Progenitor cell of endocrine pancreas (in vitro differentiated cells): ENCODE results near the gene CLASP2. TPM values are rescaled to one million over a fixed set of nuclear protein-coding genes. Genes with fewer than 3 reads are reported as not detected.

Experiments used
- DNase-seq: peaks from one replicate; pipeline ENCODE4 v3.0.0; 2021; ENCODE audit warnings: low spot score; ENCODE audit not compliant: unreplicated experiment
- H3K27ac Mint-ChIP-seq: 2 replicates; pipeline ENCODE4 v1.8.0; 2021; ENCODE audit warnings: mild to moderate bottlenecking, moderate library complexity, mixed read lengths
- H3K27me3 Mint-ChIP-seq: 2 replicates; pipeline ENCODE4 v1.8.0; 2021; ENCODE audit warnings: mixed read lengths
- H3K36me3 Mint-ChIP-seq: 2 replicates; pipeline ENCODE4 v1.8.0; 2022; ENCODE audit warnings: mixed read lengths; ENCODE audit not compliant: insufficient read depth
- H3K4me1 Mint-ChIP-seq: 2 replicates; pipeline ENCODE4 v1.8.0; 2021; ENCODE audit warnings: low read depth, mixed read lengths
- H3K4me3 Mint-ChIP-seq: 2 replicates; pipeline ENCODE4 v1.8.0; 2021; ENCODE audit warnings: low read depth, mild to moderate bottlenecking, moderate library complexity, mixed read lengths
- H3K9me3 Mint-ChIP-seq: 2 replicates; pipeline ENCODE4 v1.8.0; 2021; ENCODE audit warnings: low read depth, mixed read lengths
- total RNA-seq: library from RNA; stranded (reverse); gene quantifications from 2 replicates; pipeline ENCODE4 v1.2.1, GENCODE V29; 2021
- TF ChIP-seq, protein P1 (sequence below): fragments of 200-600 bp; sonication (generic); IDR thresholded peaks from one replicate; pipeline ENCODE4 v1.5.0; 2021; ENCODE audit warnings: antibody characterized with exemption, mild to moderate bottlenecking; ENCODE audit not compliant: unreplicated experiment

CLASP2 gene
- total RNA-seq, 1 donor from 2014 or later: 58.4 TPM

DNA sequence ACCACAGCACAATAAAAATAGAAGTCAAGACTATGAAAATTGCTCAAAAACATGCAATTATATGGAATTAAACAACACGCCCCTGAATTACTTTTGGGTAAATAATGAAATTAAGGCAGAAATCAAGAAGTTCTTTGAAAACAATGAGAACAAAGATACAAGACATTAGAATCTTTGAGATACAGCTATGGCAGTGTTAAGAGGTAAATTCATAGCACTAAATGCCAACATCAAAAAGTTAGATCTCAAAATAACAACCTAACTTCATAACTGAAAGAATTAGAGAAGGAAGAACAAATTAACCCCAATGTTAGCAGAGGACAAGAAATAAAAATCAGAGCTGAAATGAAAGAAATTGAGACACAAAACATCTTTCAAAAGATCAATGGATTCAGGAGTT, 191.3 kb downstream of the CLASP2 start:
- peaks cover 71% of the 10 kb centered on the region for H3K36me3 Mint-ChIP-seq
- DNase-seq: no peak
- H3K4me1 Mint-ChIP-seq: peaks cover 6% of the 10 kb centered on the region
- TF ChIP-seq, protein P1, sequence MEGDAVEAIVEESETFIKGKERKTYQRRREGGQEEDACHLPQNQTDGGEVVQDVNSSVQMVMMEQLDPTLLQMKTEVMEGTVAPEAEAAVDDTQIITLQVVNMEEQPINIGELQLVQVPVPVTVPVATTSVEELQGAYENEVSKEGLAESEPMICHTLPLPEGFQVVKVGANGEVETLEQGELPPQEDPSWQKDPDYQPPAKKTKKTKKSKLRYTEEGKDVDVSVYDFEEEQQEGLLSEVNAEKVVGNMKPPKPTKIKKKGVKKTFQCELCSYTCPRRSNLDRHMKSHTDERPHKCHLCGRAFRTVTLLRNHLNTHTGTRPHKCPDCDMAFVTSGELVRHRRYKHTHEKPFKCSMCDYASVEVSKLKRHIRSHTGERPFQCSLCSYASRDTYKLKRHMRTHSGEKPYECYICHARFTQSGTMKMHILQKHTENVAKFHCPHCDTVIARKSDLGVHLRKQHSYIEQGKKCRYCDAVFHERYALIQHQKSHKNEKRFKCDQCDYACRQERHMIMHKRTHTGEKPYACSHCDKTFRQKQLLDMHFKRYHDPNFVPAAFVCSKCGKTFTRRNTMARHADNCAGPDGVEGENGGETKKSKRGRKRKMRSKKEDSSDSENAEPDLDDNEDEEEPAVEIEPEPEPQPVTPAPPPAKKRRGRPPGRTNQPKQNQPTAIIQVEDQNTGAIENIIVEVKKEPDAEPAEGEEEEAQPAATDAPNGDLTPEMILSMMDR: no peak
- no peak overlapping the region for H3K4me3 Mint-ChIP-seq
- H3K9me3 Mint-ChIP-seq: peaks cover 36% of the 10 kb centered on the region
- H3K27ac Mint-ChIP-seq: no peak overlapping the region
- H3K27me3 Mint-ChIP-seq: no peaks in the 10 kb centered on the region

DNA sequence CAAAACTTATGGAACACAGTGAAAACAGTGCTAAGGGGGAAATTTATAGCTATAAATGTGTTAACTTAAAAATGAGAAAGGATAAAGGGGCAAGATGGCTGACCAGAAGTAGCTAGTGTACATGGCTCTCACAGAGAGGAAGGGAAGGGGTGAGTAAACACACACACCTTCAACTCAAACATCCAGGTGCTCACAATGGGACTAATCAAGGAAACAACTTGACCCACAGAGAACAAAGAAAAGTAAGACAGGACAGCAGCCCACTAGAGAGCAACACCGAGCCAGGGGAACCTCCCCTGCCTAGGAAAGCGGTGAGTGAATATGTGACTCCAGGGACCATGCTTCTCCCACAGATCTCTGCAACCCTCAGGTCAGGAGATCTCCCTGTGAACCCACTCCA, 192.8 kb downstream of the CLASP2 start:
- Mint-ChIP-seq H3K36me3 (peaks cover 61% of the 10 kb centered on the region), H3K27me3 (no peaks in the 10 kb centered on the region)
- TF ChIP-seq, protein P1: no peak

DNA sequence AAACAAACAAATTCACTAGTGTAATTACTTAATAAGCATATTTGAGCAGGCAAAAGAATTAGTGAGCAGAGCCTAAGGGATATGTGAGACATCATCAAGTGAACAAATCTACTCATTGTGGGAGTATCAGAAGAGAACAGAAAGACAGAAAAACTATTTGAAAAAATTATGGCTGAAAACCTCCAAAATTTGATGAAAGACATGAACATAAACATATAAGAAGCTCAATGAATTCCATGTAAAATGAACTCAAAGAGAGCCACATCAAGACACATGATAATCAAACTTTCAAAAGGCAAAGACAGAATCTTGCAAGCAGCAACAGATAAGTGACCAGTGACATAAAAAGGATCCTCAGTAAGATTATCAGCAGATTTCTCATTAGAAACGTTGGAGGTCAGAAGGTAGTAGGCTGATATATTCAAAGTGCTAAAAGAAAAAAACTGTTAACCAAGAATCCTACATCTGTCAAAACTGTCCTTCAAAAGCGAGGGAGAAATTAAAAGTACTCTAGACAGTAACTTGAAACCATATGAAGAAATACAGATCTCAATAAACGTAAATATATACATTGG, 194.9 kb downstream of the CLASP2 start:
- TF ChIP-seq, protein P1: no peak
- Mint-ChIP-seq H3K27ac (no peak overlapping the region), H3K9me3 (peaks cover 23% of the 10 kb centered on the region), H3K36me3 (peaks cover 47% of the 10 kb centered on the region), H3K27me3 (no peaks in the 10 kb centered on the region), H3K4me1 (peaks cover 13% of the 10 kb centered on the region), H3K4me3 (no peak overlapping the region)
- DNase-seq: no peak

More for the DNA sequence above, 192.8 kb downstream of the CLASP2 start:
- DNase-seq: no peak
- Mint-ChIP-seq H3K4me3 (no peak overlapping the region), H3K27ac (peak overlapping the region; percentile 1), H3K9me3 (peaks cover 31% of the 10 kb centered on the region), H3K4me1 (peaks cover 8% of the 10 kb centered on the region)

DNA sequence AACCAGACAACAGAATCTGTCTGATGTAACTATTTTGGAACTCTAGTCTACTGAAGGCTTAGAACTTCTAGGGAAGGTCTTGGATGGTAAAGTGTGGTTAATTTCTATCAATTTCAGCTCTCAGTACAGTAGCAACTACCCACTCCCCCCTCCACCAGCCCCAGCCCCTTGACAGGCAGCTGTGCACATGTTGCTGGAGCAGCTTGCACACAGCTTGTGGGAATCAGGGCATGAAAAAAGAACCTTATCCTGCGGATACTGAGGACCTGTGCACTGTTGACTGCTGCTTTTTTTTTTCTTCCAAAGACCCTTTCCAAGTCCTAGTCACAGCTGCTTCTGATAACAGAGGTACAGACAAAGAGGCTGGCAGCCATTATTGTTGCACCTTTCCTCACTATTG, 196.3 kb downstream of the CLASP2 start:
- H3K27me3 Mint-ChIP-seq: no peaks in the 10 kb centered on the region
- no peak for DNase-seq
- H3K4me3 Mint-ChIP-seq: no peak overlapping the region
- H3K9me3 Mint-ChIP-seq: peaks cover 12% of the 10 kb centered on the region
- H3K27ac Mint-ChIP-seq: peak overlapping the region; percentile 48
- TF ChIP-seq, protein P1: no peak
- H3K36me3 Mint-ChIP-seq: peaks cover 38% of the 10 kb centered on the region
- H3K4me1 Mint-ChIP-seq: peaks cover 13% of the 10 kb centered on the region

DNA sequence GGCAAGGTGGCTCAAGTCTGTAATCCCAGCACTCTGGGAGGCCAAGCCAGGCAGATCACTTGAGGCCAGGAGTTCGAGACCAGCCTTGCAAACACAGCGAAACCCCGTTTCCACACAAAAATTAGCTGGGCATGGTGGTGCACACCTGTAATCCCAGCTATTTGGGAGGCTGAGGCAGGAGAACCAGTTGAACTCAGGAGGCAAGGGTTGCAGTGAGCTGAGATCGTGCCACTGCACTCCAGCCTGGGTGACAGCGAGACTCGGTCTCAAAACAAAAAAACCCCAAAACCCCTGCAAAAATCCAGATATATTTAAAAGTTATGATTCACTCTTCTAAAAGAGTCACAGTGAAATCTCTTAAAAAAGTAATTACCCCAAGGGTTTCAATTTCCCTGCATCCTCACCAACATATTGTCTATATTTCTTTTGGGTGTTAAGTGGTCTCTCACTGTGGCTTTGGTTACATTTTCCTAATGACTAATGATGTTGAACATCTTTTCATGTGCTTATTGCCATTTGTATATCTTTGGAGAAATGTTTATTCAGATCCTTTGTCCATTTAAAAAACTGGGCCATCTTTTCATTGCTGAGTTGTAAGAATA, 204.7 kb downstream of the CLASP2 start:
- H3K27ac Mint-ChIP-seq: no peak overlapping the region
- H3K4me1 Mint-ChIP-seq: peaks cover 2% of the 10 kb centered on the region
- H3K27me3 Mint-ChIP-seq: no peaks in the 10 kb centered on the region
- peaks cover 24% of the 10 kb centered on the region for H3K36me3 Mint-ChIP-seq
- TF ChIP-seq, protein P1: no peak
- no peak for DNase-seq
- H3K9me3 Mint-ChIP-seq: no peaks in the 10 kb centered on the region
- H3K4me3 Mint-ChIP-seq: no peak overlapping the region
